ENCODE measurements around the gene NRG2. TPM values are rescaled to one million over a fixed set of nuclear protein-coding genes. Genes with fewer than 3 reads are reported as not detected.

NRG2 gene
- total and polyA plus RNA-seq, 2 of the 4 experiments (the other 2 are of a cell fraction), result 0.18 TPM; not detected in 1

GRCh38 chr5:139845846-139846681 lies 197.0 kb downstream of the NRG2 start (continued):
- TF ChIP-seq USF2 (IDR thresholded peaks at IDR 0.05; ENCODE audit: low read depth, low read length), result no peak

- Histone ChIP-seq H3K56ac (ENCODE audit: extremely low read depth, insufficient read depth, low read length) (no peak overlapping the region), H3K27ac (ENCODE audit: insufficient read depth, low read length) (no peak overlapping the region), H4K20me1 (ENCODE audit: insufficient read depth, low read length) (no peaks in the 10 kb centered on the region; the same call in 1 of the 2 replicates), H3K36me3 (ENCODE audit: control insufficient read depth, insufficient read depth, low read length) (no peaks in the 10 kb centered on the region), H2BK120ac (ENCODE audit: low read depth, low read length) (no peak overlapping the region), H2BK20ac (ENCODE audit: low read depth, low read length) (no peak overlapping the region), H2AK9ac (replicated peaks; ENCODE audit: low read depth, low read length, poor library complexity) (peak overlapping the region; percentile 81), H2AK5ac (ENCODE audit: low read depth, low read length) (no peak overlapping the region), H3K79me1 (ENCODE audit: low read depth in 1 of 2, low read length in 2 of 2) (no peaks in the 10 kb centered on the region), H3K4me1 (ENCODE audit: control insufficient read depth, insufficient read depth, low read length) (no peaks in the 10 kb centered on the region), H2BK15ac (ENCODE audit: low read depth, low read length) (no peak overlapping the region), H4K5ac (ENCODE audit: low read depth, low read length) (no peak overlapping the region), H2AFZ (replicated peaks; ENCODE audit: low read length, poor library complexity) (peak overlapping the region; percentile 18), H2BK5ac (ENCODE audit: low read depth, low read length, poor library complexity, severe bottlenecking) (no peak overlapping the region), H4K91ac (ENCODE audit: insufficient read depth, low read depth, low read length) (no peak overlapping the region), H3K18ac (ENCODE audit: low read depth, low read length) (no peak overlapping the region), H3K4ac (ENCODE audit: low read depth, low read length) (no peak overlapping the region), H3K4me2 (ENCODE audit: low read depth, low read length) (no peak overlapping the region), H3K23ac (ENCODE audit: low read depth, low read length) (no peak overlapping the region), H3K4me3 (ENCODE audit: insufficient read depth, low read depth, low read length) (no peak overlapping the region), H3K14ac (replicated peaks; ENCODE audit: low read depth, low read length) (no peak overlapping the region), H3K9me3 (ENCODE audit: control insufficient read depth, insufficient read depth, low read length) (no peaks in the 10 kb centered on the region), H3K27me3 (ENCODE audit: control insufficient read depth, insufficient read depth, low read length) (peaks cover 53% of the 10 kb centered on the region), H3K9me1 (ENCODE audit: insufficient read depth, low read length) (no peaks in the 10 kb centered on the region), H3K9ac (ENCODE audit: low read depth, low read length) (no peak overlapping the region), H4K8ac (ENCODE audit: low read depth in 2 of 2, low read length in 2 of 2) (no peak overlapping the region)
- WGBS, 2 experiments (ENCODE audit: extremely low coverage in 2 of 2, insufficient read length in 1 of 2), result 51% methylated on average over 10 of the region's 18 CpGs; no CpG with 5 or more reads in 1 of the 2 experiments
- ATAC-seq (ENCODE audit: low read depth) (peak; percentile 84), DNase-seq (peak; percentile 64)
- TF ChIP-seq RAD21 (IDR thresholded peaks at IDR 0.05; ENCODE audit: low read length) (peak; percentile 66), MAZ (IDR thresholded peaks at IDR 0.05; ENCODE audit: borderline replicate concordance, low read depth, low read length) (no peak), CHD1 (IDR thresholded peaks at IDR 0.05; ENCODE audit: low read depth, low read length) (no peak), CTCF (conservative IDR thresholded peaks at IDR 0.05; ENCODE audit: low read depth, low read length) (peak; percentile 69), CEBPB (IDR thresholded peaks at IDR 0.05; ENCODE audit: low read depth, low read length) (no peak), SMC3 (IDR thresholded peaks at IDR 0.05; ENCODE audit: low read depth, low read length) (peak; percentile 76), MXI1 (IDR thresholded peaks at IDR 0.05; ENCODE audit: borderline replicate concordance, low read depth, low read length) (no peak)
- POLR2A ChIA-PET (ENCODE audit: unreplicated experiment), result no interaction called here
- CTCF ChIA-PET, result interaction anchor here (0.7 kb wide), 1 partner anchor 56 kb away, joined by 3 read pairs; no protein-coding TSS in a partner anchor
- in situ Hi-C loops (cut with MboI; ENCODE audit: low sequenced_read_pairs) (loop anchor here (5.0 kb wide), 1 partner anchor 52 kb away; no protein-coding TSS in a partner anchor), intact Hi-C loops (cut with micrococcal nuclease) (loop anchor here (1.0 to 10.0 kb wide), 3 partner anchors 37 to 210 kb away; no protein-coding TSS in a partner anchor), dilution Hi-C loops (cut with HindIII; ENCODE audit: low sequenced_read_pairs, unreplicated experiment) (no loop called here)
- BruUV-seq (replicated peaks), result no TSS peak
These were observed 198.5 kb downstream of the NRG2 start for GRCh38 chr5:139844472-139845145.

Data from IMR-90 (cell line).